Lower lobe of right lung (tissue), 2 donors: ENCODE results near the gene TMEM196. TPM values are rescaled to one million over a fixed set of nuclear protein-coding genes. Genes with fewer than 3 reads are reported as not detected.
A peak's percentile ranks its signal among the peaks of the same experiment; 100 is the strongest.

Experiments
- ATAC-seq, 2 donors: fragments of 200-7000 bp; cut with Tn5 transposase; one replicate each; pipeline ENCODE4 v1.9.1; 2020 to 2022; ENCODE audit warnings: mild to moderate bottlenecking in 2 of 2, moderate library complexity in 2 of 2
- DNase-seq: peaks from one replicate; pipeline ENCODE4 v3.0.0-alpha.2; 2020
- H3K27ac ChIP-seq: fragments of 200-600 bp; one replicate; pipeline ENCODE4 v1.8.0; 2022
- H3K27me3 ChIP-seq: fragments of 200-600 bp; one replicate; pipeline ENCODE4 v1.8.0; 2022; ENCODE audit warnings: low read depth
- H3K36me3 ChIP-seq: fragments of 200-600 bp; one replicate; pipeline ENCODE4 v1.8.0; 2022; ENCODE audit warnings: mild to moderate bottlenecking
- H3K4me1 ChIP-seq: fragments of 200-600 bp; one replicate; pipeline ENCODE4 v1.8.0; 2022
- H3K4me3 ChIP-seq: fragments of 200-600 bp; one replicate; pipeline ENCODE4 v1.8.0; 2022; ENCODE audit warnings: mild to moderate bottlenecking
- H3K9me3 ChIP-seq: fragments of 200-600 bp; one replicate; pipeline ENCODE4 v1.8.0; 2022
- intact Hi-C: fragments of 100-400 bp; cut with DNase I; formaldehyde crosslinking; loops from one replicate; pipeline ENCODE4 v1.11.0; 2022
- long read RNA-seq: library from polyadenylated mRNA; unstranded; transcript quantifications from one replicate; pipeline ENCODE4 v2.0.0, GENCODE V29; 2021
- total RNA-seq: library from RNA; stranded (reverse); fragmentation: NEBNext Ultra II Directional; extraction: Animal tissue kit (Norgen Biotek cat#: 25700); gene quantifications from one replicate; pipeline ENCODE4 v1.2.1, GENCODE V29; 2021
- TF ChIP-seq, protein P1 (sequence below): fragments of 200-600 bp; IDR thresholded peaks from one replicate; pipeline ENCODE4 v1.8.0; 2022; ENCODE audit warnings: antibody characterized with exemption, mild to moderate bottlenecking
- donor health status: DM: no; HTN: yes; CAD: no; lungs with severe emphysema.

The TMEM196 gene
- total RNA-seq, result not detected
- long read RNA-seq, partial matches to known transcripts, result 0 of 1 reads
- long read RNA-seq, other reads (novel, unspliced or antisense), result 0 of 1 reads

DNA sequence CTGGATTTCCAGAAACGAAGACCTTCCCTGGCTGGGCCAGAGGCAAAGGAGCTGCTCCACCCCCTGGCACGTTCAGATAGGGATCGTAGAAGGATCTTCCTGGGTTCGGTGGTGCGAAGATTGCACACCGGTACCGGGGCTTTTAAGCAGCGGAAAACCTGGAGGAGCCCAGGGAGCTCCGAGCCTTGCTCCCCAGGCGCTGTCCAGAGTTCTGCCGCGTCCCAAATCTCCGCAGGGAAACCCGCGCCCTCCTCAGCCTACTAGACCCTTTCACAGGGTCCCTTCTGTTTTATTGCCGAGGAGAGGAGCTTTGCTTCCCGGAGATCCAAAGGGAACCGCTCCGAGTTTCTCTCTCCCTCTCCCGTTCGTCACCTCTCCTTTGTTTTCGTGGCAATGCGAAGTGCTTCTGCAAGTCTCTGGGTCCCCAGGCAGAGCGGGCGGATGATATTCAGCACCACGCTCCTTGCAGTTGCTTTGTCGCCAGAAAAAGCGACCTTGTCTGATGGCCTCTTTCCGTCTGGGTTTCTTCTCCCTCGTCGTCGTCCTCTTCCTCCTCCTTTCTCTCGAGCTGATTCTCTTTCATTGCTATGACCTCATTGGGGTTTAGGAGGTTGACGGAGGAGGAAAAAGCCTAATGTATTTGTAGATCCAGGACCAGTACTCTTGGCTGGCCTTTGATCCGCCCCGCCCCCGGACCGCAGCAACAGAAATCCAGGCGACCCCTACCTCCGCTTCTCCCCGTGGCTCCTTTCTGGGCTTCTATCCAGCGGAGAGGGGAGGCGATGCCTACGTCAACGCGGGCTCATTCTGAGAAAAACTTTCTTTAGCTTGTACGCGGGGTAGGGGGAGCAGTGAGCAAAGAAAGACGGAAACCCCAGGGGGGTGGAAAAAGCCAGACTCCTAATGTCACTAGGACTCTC, at the start of gene TMEM196:
TMEM196 (minus strand) TSS at position 777 of the 920 bp plus-strand sequence. CDS start 921 bp downstream, outside the sequence.
- H3K4me3 ChIP-seq, result no peak within 1 kb of the TSS
- no peaks in the 10 kb centered on the region for H3K9me3 ChIP-seq
- H3K4me1 ChIP-seq, result peaks cover 10% of the 10 kb centered on the region
- no peaks in the 10 kb centered on the region for H3K36me3 ChIP-seq
- ATAC-seq, result peak; percentile 55 to 57
- H3K27ac ChIP-seq, result no peak within 1 kb of the TSS
- intact Hi-C loops, result no loop called here
- peaks cover 37% of the 10 kb centered on the region for H3K27me3 ChIP-seq
- no peak for DNase-seq
- TF ChIP-seq, protein P1, sequence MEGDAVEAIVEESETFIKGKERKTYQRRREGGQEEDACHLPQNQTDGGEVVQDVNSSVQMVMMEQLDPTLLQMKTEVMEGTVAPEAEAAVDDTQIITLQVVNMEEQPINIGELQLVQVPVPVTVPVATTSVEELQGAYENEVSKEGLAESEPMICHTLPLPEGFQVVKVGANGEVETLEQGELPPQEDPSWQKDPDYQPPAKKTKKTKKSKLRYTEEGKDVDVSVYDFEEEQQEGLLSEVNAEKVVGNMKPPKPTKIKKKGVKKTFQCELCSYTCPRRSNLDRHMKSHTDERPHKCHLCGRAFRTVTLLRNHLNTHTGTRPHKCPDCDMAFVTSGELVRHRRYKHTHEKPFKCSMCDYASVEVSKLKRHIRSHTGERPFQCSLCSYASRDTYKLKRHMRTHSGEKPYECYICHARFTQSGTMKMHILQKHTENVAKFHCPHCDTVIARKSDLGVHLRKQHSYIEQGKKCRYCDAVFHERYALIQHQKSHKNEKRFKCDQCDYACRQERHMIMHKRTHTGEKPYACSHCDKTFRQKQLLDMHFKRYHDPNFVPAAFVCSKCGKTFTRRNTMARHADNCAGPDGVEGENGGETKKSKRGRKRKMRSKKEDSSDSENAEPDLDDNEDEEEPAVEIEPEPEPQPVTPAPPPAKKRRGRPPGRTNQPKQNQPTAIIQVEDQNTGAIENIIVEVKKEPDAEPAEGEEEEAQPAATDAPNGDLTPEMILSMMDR, result no peak

DNA sequence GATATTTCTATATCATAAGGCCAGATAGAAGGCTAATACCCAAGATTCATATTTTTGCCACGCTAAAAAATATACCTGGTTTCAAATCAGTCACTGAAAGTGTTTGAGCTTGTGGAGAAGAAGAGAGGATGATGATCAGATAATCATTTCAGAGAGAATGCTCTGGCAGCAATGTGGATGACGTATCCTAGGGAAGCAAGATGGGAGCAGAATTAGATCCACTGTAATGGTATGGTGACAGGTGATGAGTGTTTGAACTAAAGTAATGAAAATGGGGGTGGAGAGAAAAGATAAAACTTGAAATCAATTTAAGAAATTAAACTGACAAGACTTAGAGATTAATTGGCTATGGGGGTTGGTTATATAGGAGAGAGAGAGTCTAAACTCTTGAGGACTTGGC, 42.7 kb upstream of the TMEM196 start:
- Histone ChIP-seq H3K36me3 (no peaks in the 10 kb centered on the region), H3K9me3 (no peaks in the 10 kb centered on the region), H3K4me1 (no peaks in the 10 kb centered on the region), H3K27me3 (no peaks in the 10 kb centered on the region), H3K4me3 (no peak overlapping the region), H3K27ac (no peak overlapping the region)
- TF ChIP-seq, protein P1, result no peak
- ATAC-seq (no peak), DNase-seq (no peak)
- intact Hi-C loops, result no loop called here

DNA sequence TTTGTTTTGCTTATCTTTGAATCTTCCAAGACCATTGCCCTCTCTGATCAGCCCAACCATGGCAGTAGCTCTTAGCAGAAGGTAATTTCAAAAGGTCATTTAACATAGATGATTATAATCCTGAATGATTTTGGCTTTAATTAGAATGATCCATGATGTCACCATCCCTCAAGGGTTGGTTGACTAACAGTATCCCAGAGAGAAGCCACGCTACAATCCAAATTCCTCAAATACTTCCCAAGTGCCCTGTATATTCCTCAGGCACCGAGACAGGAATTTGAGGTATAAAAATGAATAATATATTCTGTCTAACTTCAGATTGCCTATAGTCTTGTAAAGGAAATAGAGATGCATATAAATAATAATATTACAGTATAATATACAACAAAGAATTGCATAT, 42.1 kb upstream of the TMEM196 start:
- ATAC-seq (no peak), DNase-seq (no peak)
- Histone ChIP-seq H3K27me3 (no peaks in the 10 kb centered on the region), H3K36me3 (no peaks in the 10 kb centered on the region), H3K27ac (no peak overlapping the region), H3K9me3 (no peaks in the 10 kb centered on the region), H3K4me1 (no peaks in the 10 kb centered on the region), H3K4me3 (no peak overlapping the region)
- intact Hi-C loops, result no loop called here
- TF ChIP-seq, protein P1, result no peak

DNA sequence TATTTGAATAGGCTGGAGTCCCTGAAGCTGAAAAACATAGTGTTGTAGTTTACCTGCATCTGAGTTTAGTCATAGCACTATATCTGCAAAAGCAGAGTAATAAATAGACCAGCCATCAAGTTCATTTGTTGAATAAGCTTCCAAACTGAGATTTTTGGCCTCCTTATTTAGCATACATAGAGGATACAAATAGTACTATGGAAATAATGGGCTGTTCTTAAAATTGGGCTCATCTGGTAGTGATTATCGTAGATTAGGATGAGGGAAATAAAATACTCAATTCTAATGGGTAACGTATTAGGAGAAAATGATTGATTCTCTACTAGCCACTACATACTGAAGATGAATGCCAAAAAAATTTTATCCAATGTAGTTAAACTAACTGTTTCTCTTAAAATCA, 41.4 kb upstream of the TMEM196 start:
- Histone ChIP-seq H3K36me3 (no peaks in the 10 kb centered on the region), H3K4me1 (no peaks in the 10 kb centered on the region), H3K4me3 (no peak overlapping the region), H3K27me3 (no peaks in the 10 kb centered on the region), H3K27ac (no peak overlapping the region), H3K9me3 (no peaks in the 10 kb centered on the region)
- TF ChIP-seq, protein P1, result no peak
- intact Hi-C loops, result no loop called here
- DNase-seq (no peak), ATAC-seq (no peak)

DNA sequence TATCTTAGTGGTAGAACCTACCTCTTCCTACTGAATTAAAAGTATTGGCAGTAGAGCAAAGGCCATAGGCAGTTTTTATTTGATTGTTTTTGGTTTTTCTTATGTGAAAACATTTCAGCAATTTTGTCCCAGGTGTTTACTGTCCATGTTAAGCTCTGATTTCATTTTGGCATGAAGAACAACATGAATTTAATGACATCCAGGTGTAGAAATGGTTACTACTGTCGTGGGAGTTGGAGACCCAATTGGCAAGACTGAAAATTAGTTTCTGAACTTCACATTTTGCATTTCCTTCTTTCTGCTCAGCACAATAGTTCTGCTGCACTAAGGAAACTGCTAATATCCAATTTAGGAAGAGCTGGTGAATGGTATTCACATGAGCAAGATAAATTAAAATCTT, 38.0 kb upstream of the TMEM196 start:
- Histone ChIP-seq H3K36me3 (no peaks in the 10 kb centered on the region), H3K9me3 (no peaks in the 10 kb centered on the region), H3K4me1 (no peaks in the 10 kb centered on the region), H3K27me3 (no peaks in the 10 kb centered on the region), H3K27ac (no peak overlapping the region), H3K4me3 (no peak overlapping the region)
- TF ChIP-seq, protein P1, result no peak
- DNase-seq, result no peak
- intact Hi-C loops, result no loop called here
- ATAC-seq, result no peak
